ENCODE measurements around the gene CTCF. TPM values are rescaled to one million over a fixed set of nuclear protein-coding genes. Genes with fewer than 3 reads are reported as not detected.

Gene CTCF
- total RNA-seq, 1 experiment from 2014 or later: 33.1 TPM

DNA sequence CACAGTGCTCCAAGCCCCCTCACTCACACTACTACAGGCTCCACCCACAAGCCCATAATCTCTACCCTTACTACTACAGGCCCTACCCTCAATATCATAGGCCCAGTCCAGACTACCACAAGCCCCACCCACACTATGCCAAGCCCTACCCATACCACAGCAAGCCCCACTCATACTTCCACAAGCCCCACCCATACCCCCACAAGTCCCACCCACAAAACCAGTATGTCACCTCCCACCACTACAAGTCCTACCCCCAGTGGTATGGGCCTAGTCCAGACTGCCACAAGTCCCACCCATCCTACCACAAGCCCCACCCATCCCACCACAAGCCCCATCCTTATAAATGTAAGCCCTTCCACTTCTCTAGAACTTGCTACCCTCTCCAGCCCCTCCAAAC is 19.9 kb upstream of the CTCF start:
- peak; percentile 42 for ATAC-seq
- H3K36me3 ChIP-seq (ENCODE audit: control insufficient read depth, insufficient read depth, low read length): no peaks in the 10 kb centered on the region
- no peaks in the 10 kb centered on the region for H3K27me3 ChIP-seq (ENCODE audit: control insufficient read depth, insufficient read depth, low read length)
- POLR2A ChIA-PET: no interaction called here
- TF ChIP-seq, protein P1, sequence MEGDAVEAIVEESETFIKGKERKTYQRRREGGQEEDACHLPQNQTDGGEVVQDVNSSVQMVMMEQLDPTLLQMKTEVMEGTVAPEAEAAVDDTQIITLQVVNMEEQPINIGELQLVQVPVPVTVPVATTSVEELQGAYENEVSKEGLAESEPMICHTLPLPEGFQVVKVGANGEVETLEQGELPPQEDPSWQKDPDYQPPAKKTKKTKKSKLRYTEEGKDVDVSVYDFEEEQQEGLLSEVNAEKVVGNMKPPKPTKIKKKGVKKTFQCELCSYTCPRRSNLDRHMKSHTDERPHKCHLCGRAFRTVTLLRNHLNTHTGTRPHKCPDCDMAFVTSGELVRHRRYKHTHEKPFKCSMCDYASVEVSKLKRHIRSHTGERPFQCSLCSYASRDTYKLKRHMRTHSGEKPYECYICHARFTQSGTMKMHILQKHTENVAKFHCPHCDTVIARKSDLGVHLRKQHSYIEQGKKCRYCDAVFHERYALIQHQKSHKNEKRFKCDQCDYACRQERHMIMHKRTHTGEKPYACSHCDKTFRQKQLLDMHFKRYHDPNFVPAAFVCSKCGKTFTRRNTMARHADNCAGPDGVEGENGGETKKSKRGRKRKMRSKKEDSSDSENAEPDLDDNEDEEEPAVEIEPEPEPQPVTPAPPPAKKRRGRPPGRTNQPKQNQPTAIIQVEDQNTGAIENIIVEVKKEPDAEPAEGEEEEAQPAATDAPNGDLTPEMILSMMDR (IDR thresholded peaks at IDR 0.05): no peak
- no peak for TF ChIP-seq REST (IDR thresholded peaks at IDR 0.05; ENCODE audit: insufficient read depth in 1 of 2, low read depth in 2 of 2, low read length in 1 of 2)
- no peak for TF ChIP-seq SIN3A (IDR thresholded peaks at IDR 0.05; ENCODE audit: borderline replicate concordance, insufficient read depth, low read depth, low read length)
- no peak for TF ChIP-seq POLR2AphosphoS5 (IDR thresholded peaks at IDR 0.05; ENCODE audit: low read depth, low read length)
- TF ChIP-seq TCF7L2 (IDR thresholded peaks at IDR 0.05; ENCODE audit: low read depth, low read length): no peak
- H3K4me3 ChIP-seq (ENCODE audit: low read depth in 2 of 2, low read length in 2 of 2): no peak overlapping the region
- intact Hi-C loops (cut with micrococcal nuclease; ENCODE audit: unreplicated experiment): loop anchor here (10.0 kb wide), 1 partner anchor 102 kb away; the partner anchor contains the start of gene CARMIL2
- DNase-seq (ENCODE audit: low read depth, low spot score): no peak
- H3K27ac ChIP-seq (ENCODE audit: low read length): no peak overlapping the region
- in situ Hi-C loops (cut with HindIII; ENCODE audit: low pct_unique_long_range_greater_than_20kb, low sequenced_read_pairs): no loop called here
- BruUV-seq (replicated peaks): no TSS peak
- peaks cover 15% of the 10 kb centered on the region for H3K4me1 ChIP-seq (ENCODE audit: control insufficient read depth, insufficient read depth, low read length)
- H3K9me3 ChIP-seq (ENCODE audit: control insufficient read depth, insufficient read depth, low read depth, low read length): no peaks in the 10 kb centered on the region
- CTCF ChIA-PET: interaction anchor here (0.6 kb wide), 1 partner anchor 467 kb away, joined by 3 read pairs; no protein-coding TSS in a partner anchor

- Histone ChIP-seq H3K4me1 (ENCODE audit: control insufficient read depth, insufficient read depth, low read length) (peaks cover 15% of the 10 kb centered on the region), H3K36me3 (ENCODE audit: control insufficient read depth, insufficient read depth, low read length) (no peaks in the 10 kb centered on the region), H3K9me3 (ENCODE audit: control insufficient read depth, insufficient read depth, low read depth, low read length) (no peaks in the 10 kb centered on the region), H3K4me3 (ENCODE audit: low read depth in 2 of 2, low read length in 2 of 2) (no peak overlapping the region), H3K27me3 (ENCODE audit: control insufficient read depth, insufficient read depth, low read length) (no peaks in the 10 kb centered on the region), H3K27ac (ENCODE audit: low read length) (no peak overlapping the region)
- intact Hi-C loops (cut with micrococcal nuclease; ENCODE audit: unreplicated experiment): loop anchor here (10.0 kb wide), 1 partner anchor 102 kb away; the partner anchor contains the start of gene CARMIL2
- BruUV-seq (replicated peaks): no TSS peak
- POLR2A ChIA-PET: no interaction called here
- CTCF ChIA-PET: interaction anchor here (0.6 to 1.0 kb wide), 2 partner anchors 125 to 467 kb away, joined by 3 to 4 read pairs; no protein-coding TSS in a partner anchor
- ATAC-seq (no peak), DNase-seq (ENCODE audit: low read depth, low spot score) (no peak)
- no peak for TF ChIP-seq TCF7L2 (IDR thresholded peaks at IDR 0.05; ENCODE audit: low read depth, low read length)
- no peak for TF ChIP-seq REST (IDR thresholded peaks at IDR 0.05; ENCODE audit: insufficient read depth in 1 of 2, low read depth in 2 of 2, low read length in 1 of 2)
- TF ChIP-seq SIN3A (IDR thresholded peaks at IDR 0.05; ENCODE audit: borderline replicate concordance, insufficient read depth, low read depth, low read length): no peak
- TF ChIP-seq, protein P1 (IDR thresholded peaks at IDR 0.05): no peak
- no peak for TF ChIP-seq POLR2AphosphoS5 (IDR thresholded peaks at IDR 0.05; ENCODE audit: low read depth, low read length)
- in situ Hi-C loops (cut with HindIII; ENCODE audit: low pct_unique_long_range_greater_than_20kb, low sequenced_read_pairs): no loop called here
Observed at GRCh38 chr16:67543036-67543435, 19.3 kb upstream of the CTCF start.

Measured in Panc1 (cell line).